Right lobe of liver (tissue), 4 donors: ENCODE results near the gene ANKRD44.

ENCODE experiments used
- POLR2A ChIP-seq: fragments of 450-650 bp; IDR thresholded peaks from one replicate; pipeline ENCODE4 v1.6.1; 2017; ENCODE audit warnings: antibody characterized with exemption, mild to moderate bottlenecking
- TF ChIP-seq, protein P1 (sequence below), 4 donors: fragments of 200-600 bp in 3 of 4; fragments of 450-650 bp in 1 of 4; IDR thresholded peaks; one replicate each; pipeline versions ENCODE4 v1.5.1 to v1.8.0; 2016 to 2022; ENCODE audit warnings: antibody characterized with exemption in 4 of 4, mild to moderate bottlenecking in 2 of 4
- donor health status: DM: no; HTN: no; CAD: no.
- donor health status: DM: no; HTN: no; CAD: no.
- donor health status: DM: no; HTN: yes; CAD: no.

DNA sequence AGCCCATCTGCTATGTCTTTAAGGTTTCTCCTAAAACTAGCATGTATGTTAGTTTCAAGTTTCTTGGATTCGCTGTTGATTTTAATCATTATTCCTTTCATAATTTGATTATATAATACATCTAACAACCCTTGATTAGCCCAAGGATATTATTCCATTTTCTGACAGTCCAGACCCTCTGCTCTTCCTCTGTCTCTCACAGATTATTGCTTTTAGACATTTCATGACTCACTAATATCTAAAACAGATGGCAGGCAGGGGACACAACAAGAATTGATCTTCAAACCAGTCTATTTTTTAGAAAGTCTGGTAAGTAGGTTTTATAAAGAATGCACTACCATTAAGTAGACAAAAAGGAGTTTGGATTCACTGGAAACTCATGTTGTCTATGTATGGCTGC, 162.2 kb downstream of the ANKRD44 start:
- TF ChIP-seq, protein P1, sequence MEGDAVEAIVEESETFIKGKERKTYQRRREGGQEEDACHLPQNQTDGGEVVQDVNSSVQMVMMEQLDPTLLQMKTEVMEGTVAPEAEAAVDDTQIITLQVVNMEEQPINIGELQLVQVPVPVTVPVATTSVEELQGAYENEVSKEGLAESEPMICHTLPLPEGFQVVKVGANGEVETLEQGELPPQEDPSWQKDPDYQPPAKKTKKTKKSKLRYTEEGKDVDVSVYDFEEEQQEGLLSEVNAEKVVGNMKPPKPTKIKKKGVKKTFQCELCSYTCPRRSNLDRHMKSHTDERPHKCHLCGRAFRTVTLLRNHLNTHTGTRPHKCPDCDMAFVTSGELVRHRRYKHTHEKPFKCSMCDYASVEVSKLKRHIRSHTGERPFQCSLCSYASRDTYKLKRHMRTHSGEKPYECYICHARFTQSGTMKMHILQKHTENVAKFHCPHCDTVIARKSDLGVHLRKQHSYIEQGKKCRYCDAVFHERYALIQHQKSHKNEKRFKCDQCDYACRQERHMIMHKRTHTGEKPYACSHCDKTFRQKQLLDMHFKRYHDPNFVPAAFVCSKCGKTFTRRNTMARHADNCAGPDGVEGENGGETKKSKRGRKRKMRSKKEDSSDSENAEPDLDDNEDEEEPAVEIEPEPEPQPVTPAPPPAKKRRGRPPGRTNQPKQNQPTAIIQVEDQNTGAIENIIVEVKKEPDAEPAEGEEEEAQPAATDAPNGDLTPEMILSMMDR (IDR thresholded peaks at IDR 0.05), result no peak
- TF ChIP-seq POLR2A, result no peak
